ENCODE measurements around the gene AADACL4.
"Not testable (repeated sequence)": the region's sequence is repeated elsewhere in the genome, so short reads cannot be mapped to it uniquely, and the experiment has no call there.

Gene AADACL4

GRCh38 chr1:12708396-12709090 is 64.7 kb downstream of the AADACL4 start:
- no peak for DNase-seq (ENCODE audit: low spot score)
- no peak for TF ChIP-seq CTCF (IDR thresholded peaks at IDR 0.05; ENCODE audit: extremely low read depth, missing control alignments)

- no peak for DNase-seq (ENCODE audit: low spot score)
- no peak for TF ChIP-seq CTCF (IDR thresholded peaks at IDR 0.05; ENCODE audit: extremely low read depth, missing control alignments)
Measured at GRCh38 chr1:12709091-12709491, 65.2 kb downstream of the AADACL4 start.

- TF ChIP-seq CTCF (IDR thresholded peaks at IDR 0.05; ENCODE audit: extremely low read depth, missing control alignments), result no peak
- no peak for DNase-seq (ENCODE audit: low spot score)
Measured at GRCh38 chr1:12709696-12710095, 65.8 kb downstream of the AADACL4 start.

GRCh38 chr1:12711536-12711935 is 67.7 kb downstream of the AADACL4 start:
- no peak for TF ChIP-seq CTCF (IDR thresholded peaks at IDR 0.05; ENCODE audit: extremely low read depth, missing control alignments)
- DNase-seq (ENCODE audit: low spot score), result no peak

- no peak for TF ChIP-seq CTCF (IDR thresholded peaks at IDR 0.05; ENCODE audit: extremely low read depth, missing control alignments)
- no peak for DNase-seq (ENCODE audit: low spot score)
Measured at GRCh38 chr1:12712076-12712475, 68.2 kb downstream of the AADACL4 start.

- DNase-seq (ENCODE audit: low spot score), result no peak
- TF ChIP-seq CTCF (IDR thresholded peaks at IDR 0.05; ENCODE audit: extremely low read depth, missing control alignments), result no peak
Measured at GRCh38 chr1:12712929-12713328, 69.0 kb downstream of the AADACL4 start.

GRCh38 chr1:12713651-12714050 is 69.8 kb downstream of the AADACL4 start:
- not testable (repeated sequence) for DNase-seq (ENCODE audit: low spot score)

All from GM20000 (cell line).